GM18519 (cell line): ENCODE data around the gene TJP1.
"Not testable (repeated sequence)": the region's sequence is repeated elsewhere in the genome, so short reads cannot be mapped to it uniquely, and the experiment has no call there.

Experiments used
- ATAC-seq: cut with Tn5 transposase; IDR thresholded peaks from one replicate; pipeline ENCODE4 v1.9.1; 2021; ENCODE audit warnings: mild to moderate bottlenecking, moderate library complexity; ENCODE audit not compliant: unreplicated experiment, low FRiP score

The TJP1 gene

GRCh38 chr15:29840054-29840453 lies 17.8 kb upstream of the TJP1 start:
- no peak for ATAC-seq

GRCh38 chr15:29838352-29839010 lies 16.2 kb upstream of the TJP1 start:
- ATAC-seq = no peak

- ATAC-seq = no peak
Measured at GRCh38 chr15:29835301-29835700, 13.0 kb upstream of the TJP1 start.

GRCh38 chr15:29832709-29833108 lies 10.4 kb upstream of the TJP1 start:
- ATAC-seq = no peak

GRCh38 chr15:29826908-29827820 lies 4.9 kb upstream of the TJP1 start:
- ATAC-seq = no peak

- ATAC-seq = no peak
Measured at GRCh38 chr15:29825227-29825626, 3.0 kb upstream of the TJP1 start.

- ATAC-seq = no peak
Measured at GRCh38 chr15:29822684-29823459, 604 bp upstream of the TJP1 start.

GRCh38 chr15:29821416-29822099 lies 710 bp downstream of the TJP1 start:
- ATAC-seq = peak; percentile 59

GRCh38 chr15:29820394-29821154 lies 1.7 kb downstream of the TJP1 start:
- ATAC-seq = no peak

- ATAC-seq = no peak
Measured at GRCh38 chr15:29819979-29820378, 2.3 kb downstream of the TJP1 start.

GRCh38 chr15:29818141-29818540 lies 4.1 kb downstream of the TJP1 start:
- no peak for ATAC-seq

GRCh38 chr15:29817455-29817854 lies 4.8 kb downstream of the TJP1 start:
- not testable (repeated sequence) for ATAC-seq

GRCh38 chr15:29815000-29815710 lies 7.1 kb downstream of the TJP1 start:
- ATAC-seq = no peak

GRCh38 chr15:29813009-29813408 lies 9.3 kb downstream of the TJP1 start:
- ATAC-seq = no peak

- ATAC-seq = no peak
Measured at GRCh38 chr15:29812384-29812694, 9.9 kb downstream of the TJP1 start.

- no peak for ATAC-seq
Measured at GRCh38 chr15:29811691-29812383, 10.4 kb downstream of the TJP1 start.

GRCh38 chr15:29805708-29806104 lies 16.6 kb downstream of the TJP1 start:
- ATAC-seq = no peak

GRCh38 chr15:29805043-29805707 lies 17.1 kb downstream of the TJP1 start:
- ATAC-seq = no peak
